ENCODE results near the gene EPS8L2. TPM values are rescaled to one million over a fixed set of nuclear protein-coding genes. Genes with fewer than 3 reads are reported as not detected.
A peak's percentile ranks its signal among the peaks of the same experiment; 100 is the strongest.

Gene EPS8L2
- total and polyA plus RNA-seq, 2 of the 8 experiments (the other 6 are each of a cell fraction or from before 2014, with no cell fraction given): 38.5 to 57.0 TPM

GRCh38 chr11:733072-733471 lies 27.0 kb downstream of the EPS8L2 start:
- no peak overlapping the region for H3K4me2 ChIP-seq (ENCODE audit: insufficient read depth in 1 of 2, low read depth in 2 of 2, low read length in 2 of 2)
- H3K79me1 ChIP-seq (ENCODE audit: low read depth, low read length): no peaks in the 10 kb centered on the region
- no peak overlapping the region for H3K23ac ChIP-seq (ENCODE audit: insufficient read length)
- DNase-seq (ENCODE audit: low read depth in 1 of 2, low spot score in 2 of 2) (no peak), FAIRE-seq (no peak)
- no peak overlapping the region for H3K27ac ChIP-seq (ENCODE audit: low read depth, low read length)
- ChIA-PET CTCF (ENCODE audit: partially characterized antibody) (interaction anchor here (1.3 to 15.4 kb wide), 4 partner anchors 9 to 88 kb away, joined by 3 to 395 read pairs (median 4); partner anchors contain the start of gene TALDO1), POLR2A (ENCODE audit: partially characterized antibody) (interaction anchor here (0.6 to 13.2 kb wide), 6 partner anchors 9 to 42 kb away, joined by 3 to 216 read pairs (median 3); partner anchors contain the start of gene TALDO1)
- no peak overlapping the region for H4K5ac ChIP-seq (ENCODE audit: insufficient read length, low read depth, low read length)
- H3K27me3 ChIP-seq (replicated peaks in 1 of 4; ENCODE audit: control insufficient read depth in 3 of 4, extremely low read depth in 1 of 4, insufficient read depth in 3 of 4, low read length in 3 of 4): no peaks in the 10 kb centered on the region; a peak in 1 of 7 replicates
- H2BK120ac ChIP-seq (replicated peaks; ENCODE audit: low read depth, low read length): no peak overlapping the region
- no peak overlapping the region for H3K56ac ChIP-seq (replicated peaks; ENCODE audit: insufficient read length, low read depth, low read length)
- no peak overlapping the region for H2AK5ac ChIP-seq (ENCODE audit: low read depth, low read length)
- H3K79me2 ChIP-seq (ENCODE audit: control insufficient read depth in 1 of 2, insufficient read depth in 2 of 2, low read length in 2 of 2): no peaks in the 10 kb centered on the region
- no peak overlapping the region for H2BK5ac ChIP-seq (ENCODE audit: low read depth, low read length)
- H3K18ac ChIP-seq (ENCODE audit: extremely low read depth, low read length): no peak overlapping the region
- 94% methylated on average over 20 of the region's 20 CpGs; no CpG with 5 or more reads in 1 of the 2 experiments for WGBS, 2 experiments (ENCODE audit: extremely low coverage in 1 of 2, insufficient coverage in 1 of 2, insufficient read length in 1 of 2, insufficient replicate concordance in 2 of 2, low coverage in 1 of 2, low lambda C conversion rate in 2 of 2, missing lambda C conversion rate in 1 of 2)
- H4K91ac ChIP-seq (replicated peaks; ENCODE audit: insufficient read length, low read length): no peak overlapping the region
- H4K8ac ChIP-seq (ENCODE audit: extremely low read depth, insufficient read depth, low read length): 0 out of 2 replicates have a peak overlapping the region, but pooled peaks have one; percentile 57
- no peak overlapping the region for H3K4me3 ChIP-seq (ENCODE audit: extremely low read depth in 1 of 4, insufficient read depth in 2 of 4, low read depth in 3 of 4, low read length in 4 of 4)
- H3K23me2 ChIP-seq (ENCODE audit: low read depth, low read length): no peaks in the 10 kb centered on the region
- H2AFZ ChIP-seq (ENCODE audit: low read length): no peak overlapping the region
- 0 out of 2 replicates have a peak overlapping the region, but pooled peaks have one; percentile 46 for H2BK15ac ChIP-seq (ENCODE audit: low read length)
- peaks cover 0 to 2% (median under 1%) of the 10 kb centered on the region in 4 experiments; a peak in 1 of 7 replicates for H3K4me1 ChIP-seq (replicated peaks in 1 of 4; ENCODE audit: control insufficient read depth in 3 of 4, insufficient read depth in 4 of 4, low read length in 3 of 4)
- H2BK12ac ChIP-seq (ENCODE audit: low read depth, low read length): 0 out of 2 replicates have a peak overlapping the region, but pooled peaks have one; percentile 50
- no peaks in the 10 kb centered on the region for H4K20me1 ChIP-seq (replicated peaks in 1 of 2; ENCODE audit: control insufficient read depth in 1 of 2, insufficient read depth in 2 of 2, low read length in 2 of 2)
- no peaks in the 10 kb centered on the region for H3K36me3 ChIP-seq (ENCODE audit: control insufficient read depth in 2 of 4, insufficient read depth in 4 of 4, low read length in 3 of 4)
- H3K14ac ChIP-seq (ENCODE audit: insufficient read length): no peak overlapping the region
- no peak overlapping the region for H2BK20ac ChIP-seq (ENCODE audit: low read length)
- no peak overlapping the region for H3K4ac ChIP-seq (replicated peaks; ENCODE audit: insufficient read length, low read depth, low read length)
- no peaks in the 10 kb centered on the region for H3K9me3 ChIP-seq (ENCODE audit: insufficient read depth in 2 of 2, low read depth in 1 of 2, low read length in 1 of 2)
- H3K9ac ChIP-seq (replicated peaks in 1 of 4; ENCODE audit: extremely low read depth in 1 of 4, low read depth in 3 of 4, low read length in 3 of 4): no peak overlapping the region
- TF ChIP-seq RNF2 (IDR thresholded peaks at IDR 0.05; ENCODE audit: borderline replicate concordance, low read depth, low read length, missing control alignments, poor library complexity, severe bottlenecking) (no peak), SAP30 (IDR thresholded peaks at IDR 0.05; ENCODE audit: insufficient read depth, insufficient replicate concordance, low read length) (no peak), CHD1 (IDR thresholded peaks at IDR 0.05; ENCODE audit: low read depth, low read length) (no peak), RFX5 (IDR thresholded peaks at IDR 0.05; ENCODE audit: borderline replicate concordance, low read depth, low read length) (no peak), GABPA (IDR thresholded peaks at IDR 0.05; ENCODE audit: borderline replicate concordance, insufficient read depth, low read length) (no peak), BACH1 (IDR thresholded peaks at IDR 0.05; ENCODE audit: low read length) (no peak), SRF (IDR thresholded peaks at IDR 0.05; ENCODE audit: low read depth, low read length) (no peak), CREB1 (IDR thresholded peaks at IDR 0.05) (no peak), TBP (IDR thresholded peaks at IDR 0.05; ENCODE audit: low read depth, low read length) (no peak), HDAC6 (IDR thresholded peaks at IDR 0.05; ENCODE audit: low read depth, low read length) (no peak), ATF2 (IDR thresholded peaks at IDR 0.05; ENCODE audit: low read length) (no peak), SP2 (IDR thresholded peaks at IDR 0.05; ENCODE audit: low read length) (no peak)

Data from H1 (cell line).